ENCODE data around the gene GALNT2. TPM values are rescaled to one million over a fixed set of nuclear protein-coding genes. Genes with fewer than 3 reads are reported as not detected.

Gene GALNT2
- total RNA-seq, 1 experiment from 2014 or later, result 141 TPM

GRCh38 chr1:230251644-230252191 is 184.7 kb downstream of the GALNT2 start:
- CTCF ChIA-PET, result no interaction called here
- Mint-ChIP-seq H3K27ac (ENCODE audit: unreplicated experiment) (no peak overlapping the region), H3K4me3 (ENCODE audit: low read depth, unreplicated experiment) (no peak overlapping the region), H3K4me1 (ENCODE audit: low read depth, unreplicated experiment) (no peaks in the 10 kb centered on the region), H3K27me3 (ENCODE audit: unreplicated experiment) (no peaks in the 10 kb centered on the region), H3K36me3 (ENCODE audit: insufficient read depth, unreplicated experiment) (peaks cover 32% of the 10 kb centered on the region), H3K9me3 (ENCODE audit: low read depth, unreplicated experiment) (no peaks in the 10 kb centered on the region)
- no peak for DNase-seq
- no peak for TF ChIP-seq CTCF (IDR thresholded peaks at IDR 0.05; ENCODE audit: unreplicated experiment)
- BruUV-seq (replicated peaks), result no TSS peak
- intact Hi-C loops (cut with micrococcal nuclease; ENCODE audit: unreplicated experiment), result no loop called here

DNA sequence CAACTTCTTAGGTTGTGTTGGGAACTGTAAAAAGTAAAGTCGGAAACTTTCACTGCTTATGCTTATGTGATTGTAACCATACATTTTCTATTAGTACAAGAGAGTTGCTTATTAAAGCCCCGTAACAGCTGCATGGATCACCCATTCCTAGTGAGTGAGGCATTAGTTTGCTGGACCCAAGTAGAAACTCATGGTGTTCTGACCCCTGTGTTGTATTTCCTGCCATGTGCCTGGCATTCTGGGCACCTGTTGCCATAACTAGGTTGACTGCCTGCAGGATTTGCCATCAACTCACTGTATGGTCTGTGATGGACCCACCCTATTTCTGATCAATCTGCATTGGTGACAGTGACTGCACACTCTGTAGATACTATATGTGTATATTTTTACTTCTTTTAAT is 186.1 kb downstream of the GALNT2 start:
- Mint-ChIP-seq H3K4me3 (ENCODE audit: low read depth, unreplicated experiment) (no peak overlapping the region), H3K27me3 (ENCODE audit: unreplicated experiment) (no peaks in the 10 kb centered on the region), H3K36me3 (ENCODE audit: insufficient read depth, unreplicated experiment) (peaks cover 32% of the 10 kb centered on the region), H3K4me1 (ENCODE audit: low read depth, unreplicated experiment) (no peaks in the 10 kb centered on the region), H3K27ac (ENCODE audit: unreplicated experiment) (no peak overlapping the region), H3K9me3 (ENCODE audit: low read depth, unreplicated experiment) (no peaks in the 10 kb centered on the region)
- no peak for DNase-seq
- CTCF ChIA-PET, result no interaction called here
- no TSS peak for BruUV-seq (replicated peaks)
- intact Hi-C loops (cut with micrococcal nuclease; ENCODE audit: unreplicated experiment), result no loop called here
- no peak for TF ChIP-seq CTCF (IDR thresholded peaks at IDR 0.05; ENCODE audit: unreplicated experiment)

GRCh38 chr1:230254265-230254664 is 187.2 kb downstream of the GALNT2 start:
- CTCF ChIA-PET, result no interaction called here
- no peak for TF ChIP-seq CTCF (IDR thresholded peaks at IDR 0.05; ENCODE audit: unreplicated experiment)
- Mint-ChIP-seq H3K9me3 (ENCODE audit: low read depth, unreplicated experiment) (no peaks in the 10 kb centered on the region), H3K36me3 (ENCODE audit: insufficient read depth, unreplicated experiment) (peaks cover 25% of the 10 kb centered on the region), H3K4me3 (ENCODE audit: low read depth, unreplicated experiment) (no peak overlapping the region), H3K27me3 (ENCODE audit: unreplicated experiment) (no peaks in the 10 kb centered on the region), H3K4me1 (ENCODE audit: low read depth, unreplicated experiment) (no peaks in the 10 kb centered on the region), H3K27ac (ENCODE audit: unreplicated experiment) (no peak overlapping the region)
- intact Hi-C loops (cut with micrococcal nuclease; ENCODE audit: unreplicated experiment), result no loop called here
- no peak for DNase-seq
- BruUV-seq (replicated peaks), result no TSS peak

DNA sequence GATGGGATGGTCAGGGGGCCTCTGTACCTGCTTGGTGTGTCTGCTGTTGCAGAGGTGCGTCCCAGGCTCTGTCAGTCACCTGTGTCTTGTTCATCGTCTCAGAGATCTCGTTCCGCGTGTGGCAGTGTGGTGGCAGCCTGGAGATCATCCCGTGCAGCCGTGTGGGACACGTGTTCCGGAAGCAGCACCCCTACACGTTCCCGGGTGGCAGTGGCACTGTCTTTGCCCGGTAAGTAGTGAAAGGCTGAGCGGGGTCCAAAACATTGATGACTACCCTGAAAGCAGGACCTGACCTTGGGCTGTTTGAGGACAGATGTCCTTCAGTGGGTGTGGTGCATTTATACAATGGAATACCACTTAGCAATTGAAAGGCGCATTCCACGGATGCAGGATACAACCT is 188.1 kb downstream of the GALNT2 start:
- no peaks in the 10 kb centered on the region for H3K9me3 Mint-ChIP-seq (ENCODE audit: low read depth, unreplicated experiment)
- no TSS peak for BruUV-seq (replicated peaks)
- no peak overlapping the region for H3K27ac Mint-ChIP-seq (ENCODE audit: unreplicated experiment)
- CTCF ChIA-PET, result no interaction called here
- peaks cover 24% of the 10 kb centered on the region for H3K36me3 Mint-ChIP-seq (ENCODE audit: insufficient read depth, unreplicated experiment)
- H3K4me3 Mint-ChIP-seq (ENCODE audit: low read depth, unreplicated experiment), result no peak overlapping the region
- no peaks in the 10 kb centered on the region for H3K27me3 Mint-ChIP-seq (ENCODE audit: unreplicated experiment)
- DNase-seq, result no peak
- H3K4me1 Mint-ChIP-seq (ENCODE audit: low read depth, unreplicated experiment), result no peaks in the 10 kb centered on the region
- no peak for TF ChIP-seq CTCF (IDR thresholded peaks at IDR 0.05; ENCODE audit: unreplicated experiment)
- intact Hi-C loops (cut with micrococcal nuclease; ENCODE audit: unreplicated experiment), result no loop called here

Data from Calu3 (cell line).